Prostate gland (tissue), 2 donors: Measurements from ENCODE around the gene KRT14. TPM values are rescaled to one million over a fixed set of nuclear protein-coding genes. Genes with fewer than 3 reads are reported as not detected.
"Not testable (repeated sequence)": the region's sequence is repeated elsewhere in the genome, so short reads cannot be mapped to it uniquely, and the experiment has no call there.

ENCODE experiments used
- DNase-seq: peaks from one replicate; pipeline ENCODE4 v3.0.0-alpha.2; 2019; ENCODE audit warnings: low spot score
- H3K27ac ChIP-seq, 2 donors: fragments of 200-600 bp; sonication (generic); 2 replicates each; pipeline ENCODE4 v1.5.1; 2017 to 2019
- H3K27me3 ChIP-seq: fragments of 200-600 bp; sonication (generic); replicated peaks from 2 replicates; pipeline ENCODE4 v1.5.1; 2019; ENCODE audit not compliant: insufficient read depth
- H3K36me3 ChIP-seq, 2 donors: fragments of 200-600 bp; sonication (generic); 1 replicate in 1 of 2; 2 replicates in 1 of 2; pipeline versions ENCODE4 v1.5.1 to v1.8.1; 2017 to 2019
- H3K4me1 ChIP-seq: fragments of 200-600 bp; sonication (generic); replicated peaks from 2 replicates; pipeline ENCODE4 v1.5.1; 2019
- H3K4me3 ChIP-seq, 2 donors: fragments of 200-600 bp; sonication (generic); 2 replicates each; pipeline ENCODE4 v1.5.1; 2017 to 2019
- H3K9me3 ChIP-seq: fragments of 200-600 bp; sonication (generic); 2 replicates; pipeline ENCODE4 v1.5.1; 2017
- CTCF ChIP-seq, 4 experiments: fragments of 200-600 bp in 2 of 4; fragments of 450-650 bp in 2 of 4; sonication (generic) in 2 of 4; IDR thresholded peaks; 1 replicate in 3 of 4; 2 replicates in 1 of 4; pipeline ENCODE4 v1.5.1; 2016 to 2019; ENCODE audit warnings: antibody characterized with exemption in 4 of 4, mild to moderate bottlenecking in 2 of 4, moderate library complexity in 2 of 4
- POLR2A ChIP-seq: fragments of 450-650 bp; IDR thresholded peaks from one replicate; pipeline ENCODE4 v1.6.1; 2016; ENCODE audit warnings: antibody characterized with exemption, mild to moderate bottlenecking
- POLR2AphosphoS5 ChIP-seq: sonication (generic); formaldehyde crosslinking; IDR thresholded peaks from one replicate; pipeline ENCODE4 v1.6.1; 2017; ENCODE audit warnings: antibody characterized with exemption
- WGBS: methylation state at CpG from one replicate; pipeline ENCODE4 v1.1.5; 2018; 5-methylcytosine and 5-hydroxymethylcytosine counted together
- intact Hi-C: fragments of 100-400 bp; cut with DNase I; formaldehyde crosslinking; loops from one replicate; pipeline ENCODE4 v1.14.2; 2022
- total RNA-seq, 2 donors: library from RNA; depleted of rRNA; stranded (reverse); fragments of >200 nt; gene quantifications; one replicate each; pipeline ENCODE4 v1.1.0, GENCODE V29; 2016

The KRT14 gene
- total RNA-seq, 2 donors from 2014 or later = 28.1 to 298 TPM

- TF ChIP-seq POLR2A (no peak), CTCF (IDR thresholded peaks at IDR 0.05) (no peak), POLR2AphosphoS5 (no peak)
- H3K4me1 ChIP-seq = no peaks in the 10 kb centered on the region
- WGBS = 100% methylated on average over 2 of the region's 2 CpGs
- peak overlapping the region in 1 of 2 donors; percentile 25 for H3K27ac ChIP-seq
- no peaks in the 10 kb centered on the region for H3K36me3 ChIP-seq
- no peak overlapping the region for H3K4me3 ChIP-seq
- no peaks in the 10 kb centered on the region for H3K27me3 ChIP-seq
- no peak for DNase-seq
- intact Hi-C loops = no loop called here
- no peaks in the 10 kb centered on the region for H3K9me3 ChIP-seq
Measured at GRCh38 chr17:41580244-41580575, 6.5 kb downstream of the KRT14 start.

- 42% methylated on average over 18 of the region's 18 CpGs for WGBS
- intact Hi-C loops = no loop called here
- Histone ChIP-seq H3K27me3 (no peaks in the 10 kb centered on the region), H3K4me3 (no peak overlapping the region), H3K4me1 (no peaks in the 10 kb centered on the region), H3K9me3 (no peaks in the 10 kb centered on the region), H3K36me3 (no peaks in the 10 kb centered on the region), H3K27ac (peak overlapping the region in 1 of 2 donors; percentile 25)
- TF ChIP-seq POLR2AphosphoS5 = peak; percentile 84
- TF ChIP-seq CTCF (IDR thresholded peaks at IDR 0.05) = peak; percentile 78 to 99 (median 90)
- peak; percentile 74 for TF ChIP-seq POLR2A
- peak; percentile 92 for DNase-seq
Measured at GRCh38 chr17:41579484-41580243, 7.0 kb downstream of the KRT14 start.

- WGBS = 73% methylated on average over 5 of the region's 5 CpGs
- Histone ChIP-seq H3K27ac (no peak overlapping the region), H3K9me3 (no peaks in the 10 kb centered on the region), H3K27me3 (no peaks in the 10 kb centered on the region), H3K36me3 (no peaks in the 10 kb centered on the region), H3K4me1 (no peaks in the 10 kb centered on the region), H3K4me3 (no peak overlapping the region)
- no peak for DNase-seq
- no peak for TF ChIP-seq CTCF (IDR thresholded peaks at IDR 0.05)
- no peak for TF ChIP-seq POLR2AphosphoS5
- no peak for TF ChIP-seq POLR2A
- intact Hi-C loops = no loop called here
Measured at GRCh38 chr17:41578971-41579370, 7.7 kb downstream of the KRT14 start.

GRCh38 chr17:41578538-41578937 is 8.2 kb downstream of the KRT14 start:
- Histone ChIP-seq H3K9me3 (no peaks in the 10 kb centered on the region), H3K27me3 (no peaks in the 10 kb centered on the region), H3K27ac (no peak overlapping the region), H3K36me3 (no peaks in the 10 kb centered on the region), H3K4me3 (no peak overlapping the region), H3K4me1 (no peaks in the 10 kb centered on the region)
- TF ChIP-seq POLR2AphosphoS5 = no peak
- no peak for TF ChIP-seq CTCF (IDR thresholded peaks at IDR 0.05)
- no peak for TF ChIP-seq POLR2A
- WGBS = 90% methylated on average over 1 of the region's 1 CpG
- DNase-seq = no peak
- intact Hi-C loops = no loop called here

- DNase-seq, H3K9me3 ChIP-seq, intact Hi-C loops, H3K27ac ChIP-seq, H3K27me3 ChIP-seq, H3K4me3 ChIP-seq, H3K4me1 ChIP-seq, H3K36me3 ChIP-seq: not testable (repeated sequence)
- WGBS = 95% methylated on average over 4 of the region's 4 CpGs
Measured at GRCh38 chr17:41576740-41577139, 10.0 kb downstream of the KRT14 start.
